MM.1S (cell line): ENCODE results near the gene APEH.

Source experiments
- DNase-seq: peaks from one replicate; pipeline ENCODE4 v3.0.0-alpha.2; 2015
- H2AFZ ChIP-seq: fragments of 300-600 bp; sonication (generic); 2 replicates; pipeline ENCODE4 v1.6.0; 2016; ENCODE audit warnings: antibody characterized with exemption, low read length
- H3F3A ChIP-seq: fragments of 300-600 bp; sonication (generic); 2 replicates; pipeline ENCODE4 v1.6.1; 2016; ENCODE audit warnings: mild to moderate bottlenecking, antibody characterized with exemption, low read length, moderate library complexity, mixed read lengths; ENCODE audit not compliant: insufficient read depth
- H3K27ac ChIP-seq: fragments of 300-600 bp; sonication (generic); 2 replicates; pipeline ENCODE4 v1.5.1; 2016; ENCODE audit warnings: mild to moderate bottlenecking, low read length
- H3K27me3 ChIP-seq: fragments of 300-600 bp; sonication (generic); replicated peaks from 2 replicates; pipeline ENCODE4 v1.6.0; 2016; ENCODE audit warnings: low read length; ENCODE audit not compliant: insufficient read depth
- H3K36me3 ChIP-seq: fragments of 300-600 bp; sonication (generic); replicated peaks from 2 replicates; pipeline ENCODE4 v1.6.1; 2016; ENCODE audit warnings: mild to moderate bottlenecking, low read length, mixed read lengths; ENCODE audit not compliant: insufficient read depth
- H3K4me1 ChIP-seq: fragments of 300-600 bp; sonication (generic); 2 replicates; pipeline ENCODE4 v1.6.1; 2016; ENCODE audit warnings: low read length, mixed read lengths
- H3K4me2 ChIP-seq: fragments of 300-600 bp; sonication (generic); 2 replicates; pipeline ENCODE4 v1.6.0; 2016; ENCODE audit warnings: low read depth, low read length
- H3K4me3 ChIP-seq: fragments of 300-600 bp; sonication (generic); 2 replicates; pipeline ENCODE4 v1.5.1; 2016; ENCODE audit warnings: low read length, mixed read lengths
- H3K79me2 ChIP-seq: fragments of 300-600 bp; sonication (generic); 2 replicates; pipeline ENCODE4 v1.6.1; 2016; ENCODE audit warnings: mixed run types, low read length, mixed read lengths
- H3K9ac ChIP-seq: fragments of 300-600 bp; sonication (generic); 2 replicates; pipeline ENCODE4 v1.6.1; 2016; ENCODE audit warnings: low read length, mixed read lengths
- H3K9me2 ChIP-seq: fragments of 300-600 bp; sonication (generic); replicated peaks from 2 replicates; pipeline ENCODE4 v1.6.1; 2016; ENCODE audit warnings: mild to moderate bottlenecking, low read length, mixed read lengths; ENCODE audit not compliant: insufficient read depth
- H3K9me3 ChIP-seq: fragments of 300-600 bp; sonication (generic); replicated peaks from 2 replicates; pipeline ENCODE4 v1.6.1; 2016; ENCODE audit warnings: mild to moderate bottlenecking, low read length, mixed read lengths; ENCODE audit not compliant: insufficient read depth
- H4K20me1 ChIP-seq: fragments of 300-600 bp; sonication (generic); 2 replicates; pipeline ENCODE4 v1.6.1; 2016; ENCODE audit warnings: mild to moderate bottlenecking, low read length, moderate library complexity, mixed read lengths; ENCODE audit not compliant: insufficient read depth
- EZH2 ChIP-seq: fragments of 300-600 bp; sonication (generic); optimal IDR thresholded peaks from 2 replicates; pipeline ENCODE3; 2017; ENCODE audit warnings: low read depth, mild to moderate bottlenecking, antibody characterized with exemption, low read length, mixed read lengths
- EZH2phosphoT487 ChIP-seq: fragments of 300-600 bp; sonication (generic); IDR thresholded peaks from 2 replicates; pipeline ENCODE4 v1.6.1; 2018; ENCODE audit warnings: antibody characterized with exemption, low read length
- TF ChIP-seq, protein P1 (sequence below): fragments of 300-600 bp; sonication (generic); IDR thresholded peaks from 2 replicates; pipeline ENCODE4 v1.5.1; 2016; ENCODE audit warnings: antibody characterized with exemption, low read length, mixed read lengths

APEH gene

DNA sequence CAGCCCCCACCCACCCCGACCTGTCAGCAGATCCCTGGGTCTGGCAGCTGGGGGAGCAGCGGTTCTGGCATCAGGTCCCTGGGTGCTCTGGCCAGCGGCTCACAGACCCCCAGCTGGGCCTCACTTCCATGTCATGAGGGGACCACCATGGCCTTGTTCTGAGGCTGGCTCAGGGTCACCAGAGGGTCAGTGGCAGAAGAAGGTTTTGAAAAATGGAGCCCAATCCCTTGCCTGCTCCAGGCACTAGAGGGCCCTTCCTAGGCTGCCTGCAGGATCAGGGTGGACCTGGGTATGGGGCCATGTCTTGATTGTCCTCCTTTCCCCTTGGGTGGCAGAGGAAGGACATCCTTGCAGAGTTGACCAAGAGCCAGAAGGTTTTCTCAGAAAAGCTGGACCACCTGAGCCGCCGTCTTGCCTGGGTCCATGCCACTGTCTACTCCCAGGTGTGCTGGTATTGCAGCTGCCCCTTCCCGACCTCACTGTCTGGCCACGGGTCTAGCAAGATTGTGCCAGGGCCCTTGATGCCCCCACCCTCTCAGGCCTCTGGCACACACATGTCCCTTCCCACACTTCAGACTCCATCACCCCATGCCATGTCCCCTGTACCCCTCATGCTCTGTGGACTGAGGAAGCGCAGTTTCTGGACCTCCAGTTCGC lies 32.4 kb downstream of the APEH start:
- H4K20me1 ChIP-seq: no peaks in the 10 kb centered on the region
- no peak overlapping the region for H3K27ac ChIP-seq
- no peaks in the 10 kb centered on the region for H3F3A ChIP-seq
- DNase-seq: no peak
- H3K4me3 ChIP-seq: no peak overlapping the region
- no peak overlapping the region for H2AFZ ChIP-seq
- no peaks in the 10 kb centered on the region for H3K4me1 ChIP-seq
- H3K9me3 ChIP-seq: no peaks in the 10 kb centered on the region
- H3K4me2 ChIP-seq: no peak overlapping the region
- no peaks in the 10 kb centered on the region for H3K79me2 ChIP-seq
- no peaks in the 10 kb centered on the region for H3K9me2 ChIP-seq
- H3K9ac ChIP-seq: no peak overlapping the region
- no peaks in the 10 kb centered on the region for H3K27me3 ChIP-seq
- TF ChIP-seq EZH2phosphoT487: no peak
- TF ChIP-seq EZH2: no peak
- TF ChIP-seq, protein P1, sequence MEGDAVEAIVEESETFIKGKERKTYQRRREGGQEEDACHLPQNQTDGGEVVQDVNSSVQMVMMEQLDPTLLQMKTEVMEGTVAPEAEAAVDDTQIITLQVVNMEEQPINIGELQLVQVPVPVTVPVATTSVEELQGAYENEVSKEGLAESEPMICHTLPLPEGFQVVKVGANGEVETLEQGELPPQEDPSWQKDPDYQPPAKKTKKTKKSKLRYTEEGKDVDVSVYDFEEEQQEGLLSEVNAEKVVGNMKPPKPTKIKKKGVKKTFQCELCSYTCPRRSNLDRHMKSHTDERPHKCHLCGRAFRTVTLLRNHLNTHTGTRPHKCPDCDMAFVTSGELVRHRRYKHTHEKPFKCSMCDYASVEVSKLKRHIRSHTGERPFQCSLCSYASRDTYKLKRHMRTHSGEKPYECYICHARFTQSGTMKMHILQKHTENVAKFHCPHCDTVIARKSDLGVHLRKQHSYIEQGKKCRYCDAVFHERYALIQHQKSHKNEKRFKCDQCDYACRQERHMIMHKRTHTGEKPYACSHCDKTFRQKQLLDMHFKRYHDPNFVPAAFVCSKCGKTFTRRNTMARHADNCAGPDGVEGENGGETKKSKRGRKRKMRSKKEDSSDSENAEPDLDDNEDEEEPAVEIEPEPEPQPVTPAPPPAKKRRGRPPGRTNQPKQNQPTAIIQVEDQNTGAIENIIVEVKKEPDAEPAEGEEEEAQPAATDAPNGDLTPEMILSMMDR: no peak
- H3K36me3 ChIP-seq: no peaks in the 10 kb centered on the region

DNA sequence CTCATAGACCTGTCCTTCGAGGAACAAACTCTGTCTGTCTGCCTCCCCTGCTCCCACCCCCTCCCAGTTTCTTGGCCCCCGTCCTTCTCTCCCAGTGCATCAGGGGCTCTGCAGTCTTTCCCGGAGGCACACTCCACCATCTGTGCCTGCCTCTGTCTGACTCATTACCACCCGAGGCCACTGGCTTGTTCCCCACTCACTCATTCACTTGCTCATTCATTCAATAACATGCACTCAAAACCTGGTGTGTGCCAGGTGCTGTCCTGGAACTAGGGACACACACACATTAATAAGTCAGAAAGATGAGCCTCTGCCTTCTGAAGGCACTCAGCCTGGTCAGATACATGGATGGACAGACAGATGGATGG lies 32.9 kb downstream of the APEH start:
- Histone ChIP-seq H2AFZ (no peak overlapping the region), H3K4me1 (no peaks in the 10 kb centered on the region), H3F3A (no peaks in the 10 kb centered on the region), H3K9me3 (no peaks in the 10 kb centered on the region), H3K9me2 (no peaks in the 10 kb centered on the region), H3K79me2 (no peaks in the 10 kb centered on the region), H3K27me3 (no peaks in the 10 kb centered on the region), H3K36me3 (no peaks in the 10 kb centered on the region), H4K20me1 (no peaks in the 10 kb centered on the region), H3K4me2 (no peak overlapping the region), H3K27ac (no peak overlapping the region), H3K9ac (no peak overlapping the region), H3K4me3 (no peak overlapping the region)
- no peak for DNase-seq
- TF ChIP-seq EZH2 (no peak), EZH2phosphoT487 (no peak)
- TF ChIP-seq, protein P1: no peak

DNA sequence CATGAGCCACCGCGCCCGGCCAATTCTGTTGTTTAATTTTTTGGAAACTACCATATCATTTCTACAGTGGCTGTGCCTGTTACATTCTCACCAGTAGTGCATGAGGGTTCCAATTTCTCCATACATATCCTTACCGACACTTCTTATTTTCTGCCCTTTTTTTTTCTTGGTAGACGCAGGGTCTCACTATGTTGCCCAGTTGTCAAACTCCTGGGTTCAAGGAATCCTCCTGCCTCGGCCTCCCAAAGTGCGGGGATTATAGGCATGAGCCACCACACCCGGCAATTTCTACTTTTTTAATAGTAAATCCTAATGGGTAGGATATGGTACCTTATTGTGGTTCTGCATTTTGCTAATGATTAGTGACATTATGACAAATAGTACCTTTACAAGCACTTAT lies 35.7 kb downstream of the APEH start:
- Histone ChIP-seq H2AFZ (no peak overlapping the region), H4K20me1 (no peaks in the 10 kb centered on the region), H3K4me3 (no peak overlapping the region), H3K27ac (no peak overlapping the region), H3K36me3 (no peaks in the 10 kb centered on the region), H3K79me2 (no peaks in the 10 kb centered on the region), H3K9me3 (no peaks in the 10 kb centered on the region), H3K27me3 (no peaks in the 10 kb centered on the region), H3K9ac (no peak overlapping the region), H3K4me2 (no peak overlapping the region), H3K4me1 (no peaks in the 10 kb centered on the region), H3K9me2 (no peaks in the 10 kb centered on the region), H3F3A (no peaks in the 10 kb centered on the region)
- DNase-seq: no peak
- TF ChIP-seq, protein P1: no peak
- TF ChIP-seq EZH2 (no peak), EZH2phosphoT487 (no peak)
